Ishikawa (cell line): ENCODE data around the gene FAM131A.

Source experiments
- CEBPB ChIP-seq: IDR thresholded peaks from 2 replicates; pipeline ENCODE4 v1.6.1; 2012
- CREB1 ChIP-seq: IDR thresholded peaks from 2 replicates; pipeline ENCODE4 v1.6.1; 2012; ENCODE audit warnings: low read depth
- EGR1 ChIP-seq: IDR thresholded peaks from 2 replicates; pipeline ENCODE4 v1.6.1; 2012
- EP300 ChIP-seq: IDR thresholded peaks from 2 replicates; pipeline ENCODE4 v1.6.1; 2012; ENCODE audit warnings: borderline replicate concordance
- FOXM1 ChIP-seq: IDR thresholded peaks from 2 replicates; pipeline ENCODE4 v1.6.1; 2012; ENCODE audit warnings: low read depth, borderline replicate concordance
- MAX ChIP-seq: IDR thresholded peaks from 2 replicates; pipeline ENCODE4 v1.6.1; 2012
- NFIC ChIP-seq: IDR thresholded peaks from 2 replicates; pipeline ENCODE4 v1.6.1; 2012
- RAD21 ChIP-seq: IDR thresholded peaks from 2 replicates; pipeline ENCODE4 v1.6.1; 2012; ENCODE audit warnings: low read depth
- REST ChIP-seq: IDR thresholded peaks from 2 replicates; pipeline ENCODE4 v1.6.1; 2012; ENCODE audit warnings: low read depth, mild to moderate bottlenecking
- TAF1 ChIP-seq: IDR thresholded peaks from 2 replicates; pipeline ENCODE4 v1.6.1; 2012; ENCODE audit warnings: low read depth, mild to moderate bottlenecking
- TCF12 ChIP-seq: IDR thresholded peaks from 2 replicates; pipeline ENCODE4 v1.6.1; 2012; ENCODE audit warnings: low read depth
- USF1 ChIP-seq: IDR thresholded peaks from 2 replicates; pipeline ENCODE4 v1.6.1; 2012
- YY1 ChIP-seq: IDR thresholded peaks from 2 replicates; pipeline ENCODE4 v1.6.1; 2012; ENCODE audit warnings: low read depth
- ZBTB7A ChIP-seq: IDR thresholded peaks from 2 replicates; pipeline ENCODE4 v1.6.1; 2012; ENCODE audit warnings: low read depth

DNA sequence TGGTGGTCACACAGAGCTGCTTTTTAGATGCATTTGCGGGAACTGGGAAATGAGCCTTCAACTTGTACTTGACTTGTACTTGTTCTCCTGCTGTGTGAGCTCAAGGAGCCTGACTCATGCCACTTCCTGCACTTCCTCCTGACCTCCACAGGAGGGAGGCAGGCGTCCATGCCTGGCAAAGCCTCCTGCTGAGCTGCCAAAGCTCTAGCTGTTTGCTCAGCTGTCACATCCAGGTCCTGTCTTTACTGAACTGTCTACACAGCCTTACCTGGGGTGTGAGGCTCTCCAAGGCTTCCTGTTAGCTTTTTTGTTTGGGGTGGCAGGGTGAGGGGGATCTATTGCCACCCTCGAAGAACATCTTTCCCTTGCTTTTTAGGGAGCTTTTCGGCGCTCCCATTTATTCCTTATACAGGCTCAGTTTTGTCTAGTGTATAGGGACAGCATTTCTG, 34.2 kb downstream of the FAM131A start:
- no peak for TF ChIP-seq YY1
- TF ChIP-seq USF1, result no peak
- TF ChIP-seq CEBPB, result no peak
- no peak; the same call in 1 of the 2 replicates for TF ChIP-seq EP300
- no peak for TF ChIP-seq TAF1
- TF ChIP-seq REST, result no peak
- TF ChIP-seq RAD21, result peak; percentile 100
- TF ChIP-seq MAX, result peak; percentile 55
- no peak for TF ChIP-seq CREB1
- TF ChIP-seq TCF12, result peak; percentile 71
- no peak for TF ChIP-seq NFIC
- TF ChIP-seq EGR1, result no peak
- TF ChIP-seq FOXM1, result 0 out of 2 replicates have a peak, but pooled peaks have one; percentile 4
- no peak for TF ChIP-seq ZBTB7A
